GM12878 (cell line): ENCODE measurements around the gene CNDP1. TPM values are rescaled to one million over a fixed set of nuclear protein-coding genes. Genes with fewer than 3 reads are reported as not detected.

Source experiments
- ATAC-seq: fragments of 200-7000 bp; cut with Tn5 transposase; 3 replicates; pipeline ENCODE4 v1.9.1; 2020; ENCODE audit warnings: mild to moderate bottlenecking, moderate library complexity
- BruUV-seq: library from RNA; stranded (reverse); fragments of 400-500 nt; replicated peaks from 2 replicates; lab custom pipeline; 2021; lab: Mats Ljungman, UMichigan
- CTCF ChIA-PET: fragments of 300-600 bp; sonication (Branson Sonifier 250); formaldehyde crosslinking; extraction: SDS; loops from one replicate; lab custom pipeline; 2021; ENCODE audit warnings: inconsistent platforms; lab: Yijun Ruan, JAX
- POLR2A ChIA-PET: fragments of 350-600 bp; formaldehyde crosslinking; extraction: SDS; loops from one replicate; lab custom pipeline; 2021; ENCODE audit warnings: inconsistent platforms; lab: Charles Lee
- RAD21 ChIA-PET: fragments of 300-600 bp; sonication (Branson Sonifier 250); formaldehyde crosslinking; loops from one replicate; lab custom pipeline; 2023; ENCODE audit warnings: antibody characterized with exemption; ENCODE audit not compliant: unreplicated experiment; lab: Charles Lee
- SMC1A ChIA-PET: fragments of 300-600 bp; sonication (Branson Sonifier 250); formaldehyde crosslinking; loops from one replicate; lab custom pipeline; 2023; ENCODE audit not compliant: unreplicated experiment, uncharacterized antibody; lab: Charles Lee
- DNase-seq: peaks from one replicate; pipeline ENCODE4 v3.0.0-alpha.2; 2011; ENCODE audit warnings: low read depth, low spot score
- FAIRE-seq: peaks from 3 replicates; lab custom pipeline; 2011; peaks lifted over from hg19 to GRCh38; lab: Jason Lieb, UNC
- H2AFZ ChIP-seq: 2 replicates; pipeline ENCODE4 v1.6.0; 2011; ENCODE audit warnings: low read depth, low read length, control low read depth; ENCODE audit not compliant: control insufficient read depth
- H3K27ac ChIP-seq: 2 replicates; pipeline ENCODE4 v1.5.1; 2011; ENCODE audit warnings: control low read depth; ENCODE audit not compliant: control insufficient read depth, insufficient read depth
- H3K27me3 ChIP-seq, 2 experiments: replicated peaks in 1 of 2; 2 replicates each; pipeline versions ENCODE4 v1.6.0 to v1.6.1; 2011; ENCODE audit warnings: low read length in 1 of 2; ENCODE audit not compliant: control insufficient read depth in 2 of 2, insufficient read depth in 2 of 2
- H3K36me3 ChIP-seq, 2 experiments: 2 replicates each; pipeline ENCODE4 v1.5.1; 2011; ENCODE audit warnings: low read length in 1 of 2; ENCODE audit not compliant: control insufficient read depth in 2 of 2, insufficient read depth in 2 of 2
- H3K4me1 ChIP-seq: 2 replicates; pipeline ENCODE4 v1.6.1; 2011; ENCODE audit warnings: mild to moderate bottlenecking, low read length, moderate library complexity, mixed read lengths; ENCODE audit not compliant: control insufficient read depth, insufficient read depth
- H3K4me2 ChIP-seq: 2 replicates; pipeline ENCODE4 v1.6.0; 2011; ENCODE audit warnings: control low read depth; ENCODE audit not compliant: control insufficient read depth, insufficient read depth
- H3K4me3 ChIP-seq: fragments of 200-600 bp; sonication (generic); 2 replicates; pipeline ENCODE4 v1.5.1; 2016
- H3K79me2 ChIP-seq: 2 replicates; pipeline ENCODE4 v1.6.0; 2011; ENCODE audit warnings: low read length; ENCODE audit not compliant: control insufficient read depth, insufficient read depth
- H3K9ac ChIP-seq: 2 replicates; pipeline ENCODE4 v1.8.0; 2011; ENCODE audit warnings: low read length, control low read depth, mixed read lengths; ENCODE audit not compliant: control insufficient read depth, insufficient read depth
- H3K9me3 ChIP-seq: replicated peaks from 3 replicates; pipeline ENCODE4 v1.5.1; 2011; ENCODE audit warnings: mild to moderate bottlenecking, low read length; ENCODE audit not compliant: control insufficient read depth, insufficient read depth
- H4K20me1 ChIP-seq: 2 replicates; pipeline ENCODE4 v1.6.0; 2011; ENCODE audit not compliant: control insufficient read depth, insufficient read depth
- BMI1 ChIP-seq: fragments of 450-650 bp; IDR thresholded peaks from 2 replicates; pipeline ENCODE4 v1.6.1; 2016; ENCODE audit warnings: mild to moderate bottlenecking, moderate library complexity, borderline replicate concordance
- CHD1 ChIP-seq: IDR thresholded peaks from 2 replicates; pipeline ENCODE4 v1.6.1; 2012; ENCODE audit warnings: low read depth, low read length, improper control_type of control experiment
- EGR1 ChIP-seq, 2 experiments: IDR thresholded peaks; 1 replicate in 1 of 2; 2 replicates in 1 of 2; pipeline ENCODE4 v1.6.1; 2011 to 2012; ENCODE audit warnings: low read depth in 2 of 2, low read length in 2 of 2, borderline replicate concordance in 1 of 2, mild to moderate bottlenecking in 1 of 2, moderate library complexity in 1 of 2
- JUND ChIP-seq: IDR thresholded peaks from 2 replicates; pipeline ENCODE4 v1.6.1; 2012; ENCODE audit warnings: low read depth, mild to moderate bottlenecking, low read length, improper control_type of control experiment, moderate library complexity
- KLF5 ChIP-seq: fragments of 450-650 bp; IDR thresholded peaks from 2 replicates; pipeline ENCODE4 v1.6.1; 2014; ENCODE audit warnings: mild to moderate bottlenecking; ENCODE audit not compliant: partially characterized antibody
- MLLT1 ChIP-seq: fragments of 450-650 bp; IDR thresholded peaks from 2 replicates; pipeline ENCODE4 v1.6.1; 2016; ENCODE audit warnings: mild to moderate bottlenecking
- POLR2A ChIP-seq: IDR thresholded peaks from 2 replicates; pipeline ENCODE4 v1.6.1; 2011; ENCODE audit warnings: low read depth, mild to moderate bottlenecking, low read length
- POU2F2 ChIP-seq: IDR thresholded peaks from 3 replicates; pipeline ENCODE4 v1.6.1; 2011; ENCODE audit warnings: low read depth, mild to moderate bottlenecking, low read length, borderline replicate concordance
- RAD21 ChIP-seq: IDR thresholded peaks from 2 replicates; pipeline ENCODE4 v1.6.1; 2011; ENCODE audit warnings: mild to moderate bottlenecking, low read depth, low read length, moderate library complexity; ENCODE audit not compliant: insufficient read depth
- SMC3 ChIP-seq: IDR thresholded peaks from 2 replicates; pipeline ENCODE4 v1.6.1; 2011; ENCODE audit warnings: low read length, improper control_type of control experiment, borderline replicate concordance
- SREBF1 ChIP-seq: IDR thresholded peaks from 2 replicates; pipeline ENCODE4 v1.6.1; 2012; ENCODE audit warnings: mild to moderate bottlenecking, low read length
- SREBF2 ChIP-seq: IDR thresholded peaks from 2 replicates; pipeline ENCODE4 v1.6.1; 2012; ENCODE audit warnings: mild to moderate bottlenecking, low read length
- TCF3 ChIP-seq: IDR thresholded peaks from 2 replicates; pipeline ENCODE4 v1.6.1; 2012; ENCODE audit warnings: low read depth, mild to moderate bottlenecking, low read length, borderline replicate concordance; ENCODE audit not compliant: insufficient read depth
- YBX1 ChIP-seq: fragments of 450-650 bp; IDR thresholded peaks from 2 replicates; pipeline ENCODE4 v1.6.1; 2016; ENCODE audit warnings: antibody characterized with exemption
- WGBS: methylation state at CpG from one replicate; pipeline ENCODE4 v1.1.6; 2016; ENCODE audit warnings: low lambda C conversion rate; ENCODE audit not compliant: insufficient replicate concordance, insufficient coverage; ENCODE audit errors: missing lambda C conversion rate; 5-methylcytosine and 5-hydroxymethylcytosine counted together
- in situ Hi-C: fragments of 300-500 bp; cut with MboI; formaldehyde crosslinking; loops from 9 replicates; pipeline ENCODE4 v1.14.3; 2018; ENCODE audit warnings: mixed read lengths
- intact Hi-C: fragments of 100-400 bp; cut with micrococcal nuclease; formaldehyde crosslinking; loops from one replicate; pipeline ENCODE4 v1.14.2; 2022; ENCODE audit not compliant: unreplicated experiment
- polyA plus RNA-seq, 11 experiments: library from polyadenylated mRNA; depleted of rRNA in 4 of 11; unstranded in 6 of 11; stranded (reverse) in 5 of 11; fragments of >200 nt; fragmentation: Nextera tagmentation in 4 of 11; fragmentation: Illumina TruSeq in 1 of 11; extraction: Ambion mirVana in 4 of 11; extraction: Trizol in 1 of 11; gene quantifications; 1 replicate in 1 of 11; 2 replicates in 10 of 11; pipeline versions ENCODE4 v1.2.1 to v1.2.3, GENCODE V29; 2011 to 2016; ENCODE audit warnings: inconsistent platforms in 2 of 11, missing spikeins in 2 of 11, low read depth in 1 of 11
- total RNA-seq, 4 experiments: library from RNA; depleted of rRNA in 3 of 4; stranded (reverse); fragments of >200 nt in 3 of 4; fragmentation: Illumina TruSeq in 1 of 4; extraction: Trizol in 1 of 4; gene quantifications; 2 replicates each; pipeline versions ENCODE4 v1.2.1 to v1.2.3, GENCODE V29; 2013 to 2021
- TF ChIP-seq, protein P1 (sequence below): fragments of 450-650 bp; IDR thresholded peaks from 2 replicates; pipeline ENCODE4 v1.6.1; 2016; ENCODE audit warnings: mild to moderate bottlenecking, moderate library complexity, borderline replicate concordance

The CNDP1 gene
- total and polyA plus RNA-seq, 10 of the 15 experiments (the other 5 are each of a cell fraction or from before 2014, with no cell fraction given): 0.04 to 0.05 TPM; not detected in 8

DNA sequence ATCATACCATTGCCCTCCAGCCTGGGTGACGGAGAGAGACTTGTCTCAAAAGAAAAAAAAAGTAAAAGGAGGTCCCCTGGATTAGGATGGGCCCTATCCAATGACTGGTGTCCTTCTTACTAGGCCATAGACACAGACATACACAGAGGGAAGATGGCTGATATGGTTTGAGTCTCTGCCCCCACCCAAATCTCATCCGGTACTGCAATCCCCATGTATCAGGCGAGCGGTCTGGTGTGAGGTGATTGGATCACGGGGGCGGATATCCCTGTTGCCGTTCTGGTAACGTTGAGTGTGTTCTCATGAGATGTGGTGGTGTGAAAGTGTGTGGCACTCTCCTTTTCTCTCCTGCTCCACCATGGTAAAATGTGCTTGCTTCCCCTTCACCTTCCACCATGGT lies 45.9 kb upstream of the CNDP1 start:
- Histone ChIP-seq H3K36me3 (no peaks in the 10 kb centered on the region), H3K9ac (no peak overlapping the region), H3K9me3 (no peaks in the 10 kb centered on the region), H2AFZ (no peak overlapping the region), H3K4me1 (peaks cover 13% of the 10 kb centered on the region), H3K4me2 (no peak overlapping the region), H3K79me2 (no peaks in the 10 kb centered on the region), H4K20me1 (no peaks in the 10 kb centered on the region), H3K27ac (no peak overlapping the region), H3K27me3 (no peaks in the 10 kb centered on the region), H3K4me3 (no peak overlapping the region)
- TF ChIP-seq YBX1 (no peak), SREBF1 (no peak), MLLT1 (no peak), BMI1 (no peak), JUND (no peak), SREBF2 (no peak), TCF3 (no peak), POU2F2 (no peak), POLR2A (no peak), CHD1 (no peak), EGR1 (IDR thresholded peaks at IDR 0.05; ENCODE audit: borderline replicate concordance in 1 of 2, low read depth in 2 of 2, low read length in 2 of 2) (no peak), RAD21 (no peak), KLF5 (no peak), SMC3 (no peak)
- TF ChIP-seq, protein P1, sequence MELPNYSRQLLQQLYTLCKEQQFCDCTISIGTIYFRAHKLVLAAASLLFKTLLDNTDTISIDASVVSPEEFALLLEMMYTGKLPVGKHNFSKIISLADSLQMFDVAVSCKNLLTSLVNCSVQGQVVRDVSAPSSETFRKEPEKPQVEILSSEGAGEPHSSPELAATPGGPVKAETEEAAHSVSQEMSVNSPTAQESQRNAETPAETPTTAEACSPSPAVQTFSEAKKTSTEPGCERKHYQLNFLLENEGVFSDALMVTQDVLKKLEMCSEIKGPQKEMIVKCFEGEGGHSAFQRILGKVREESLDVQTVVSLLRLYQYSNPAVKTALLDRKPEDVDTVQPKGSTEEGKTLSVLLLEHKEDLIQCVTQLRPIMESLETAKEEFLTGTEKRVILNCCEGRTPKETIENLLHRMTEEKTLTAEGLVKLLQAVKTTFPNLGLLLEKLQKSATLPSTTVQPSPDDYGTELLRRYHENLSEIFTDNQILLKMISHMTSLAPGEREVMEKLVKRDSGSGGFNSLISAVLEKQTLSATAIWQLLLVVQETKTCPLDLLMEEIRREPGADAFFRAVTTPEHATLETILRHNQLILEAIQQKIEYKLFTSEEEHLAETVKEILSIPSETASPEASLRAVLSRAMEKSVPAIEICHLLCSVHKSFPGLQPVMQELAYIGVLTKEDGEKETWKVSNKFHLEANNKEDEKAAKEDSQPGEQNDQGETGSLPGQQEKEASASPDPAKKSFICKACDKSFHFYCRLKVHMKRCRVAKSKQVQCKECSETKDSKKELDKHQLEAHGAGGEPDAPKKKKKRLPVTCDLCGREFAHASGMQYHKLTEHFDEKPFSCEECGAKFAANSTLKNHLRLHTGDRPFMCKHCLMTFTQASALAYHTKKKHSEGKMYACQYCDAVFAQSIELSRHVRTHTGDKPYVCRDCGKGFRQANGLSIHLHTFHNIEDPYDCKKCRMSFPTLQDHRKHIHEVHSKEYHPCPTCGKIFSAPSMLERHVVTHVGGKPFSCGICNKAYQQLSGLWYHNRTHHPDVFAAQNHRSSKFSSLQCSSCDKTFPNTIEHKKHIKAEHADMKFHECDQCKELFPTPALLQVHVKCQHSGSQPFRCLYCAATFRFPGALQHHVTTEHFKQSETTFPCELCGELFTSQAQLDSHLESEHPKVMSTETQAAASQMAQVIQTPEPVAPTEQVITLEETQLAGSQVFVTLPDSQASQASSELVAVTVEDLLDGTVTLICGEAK: no peak
- ChIA-PET CTCF (no interaction called here), POLR2A (no interaction called here), RAD21 (no interaction called here), SMC1A (no interaction called here)
- ATAC-seq: no peak
- in situ Hi-C loops (no loop called here), intact Hi-C loops (no loop called here)
- DNase-seq: no peak
- BruUV-seq: no TSS peak
- WGBS: 90% methylated on average over 8 of the region's 8 CpGs
- FAIRE-seq: no peak
